Measurements from ENCODE around the gene PBX1. TPM values are rescaled to one million over a fixed set of nuclear protein-coding genes. Genes with fewer than 3 reads are reported as not detected.

The PBX1 gene
- total and polyA plus RNA-seq, 2 experiments from 2014 or later = 40.0 to 104 TPM

- Histone ChIP-seq H3K9me2 (ENCODE audit: insufficient read depth) (peaks cover 13% of the 10 kb centered on the region; the same call in 1 of the 2 replicates), H3K27ac (ENCODE audit: low read depth) (no peak overlapping the region), H4K20me1 (replicated peaks; ENCODE audit: insufficient read depth) (no peaks in the 10 kb centered on the region), H3K36me3 (ENCODE audit: insufficient read depth) (peaks cover under 1% of the 10 kb centered on the region; the same call in 1 of the 2 replicates), H3K27me3 (ENCODE audit: insufficient read depth) (no peaks in the 10 kb centered on the region), H3F3A (replicated peaks; ENCODE audit: low read depth) (no peaks in the 10 kb centered on the region), H2AFZ (no peak overlapping the region), H3K4me3 (no peak overlapping the region), H3K4me2 (no peak overlapping the region), H3K4me1 (ENCODE audit: insufficient read depth) (peaks cover 23% of the 10 kb centered on the region; the same call in 1 of the 2 replicates), H3K79me2 (replicated peaks; ENCODE audit: insufficient read depth) (no peaks in the 10 kb centered on the region)
- H3K4me1 Mint-ChIP-seq = peaks cover 29% of the 10 kb centered on the region
- no peak overlapping the region for H3K4me3 Mint-ChIP-seq
- no peaks in the 10 kb centered on the region for H3K9me3 Mint-ChIP-seq
- no peak overlapping the region for H3K27ac Mint-ChIP-seq
- H3K27me3 Mint-ChIP-seq (ENCODE audit: insufficient read depth, low read depth, poor library complexity) = peaks cover 10% of the 10 kb centered on the region
- peaks cover 12% of the 10 kb centered on the region for H3K36me3 Mint-ChIP-seq (ENCODE audit: low read depth)
- DNase-seq (ENCODE audit: low spot score) (no peak), ATAC-seq (no peak)
- TF ChIP-seq POLR2AphosphoS5 (IDR thresholded peaks at IDR 0.05; ENCODE audit: low read depth) (no peak), EZH2phosphoT487 (IDR thresholded peaks at IDR 0.05; ENCODE audit: unreplicated experiment) (no peak), STAT1 (IDR thresholded peaks at IDR 0.05; ENCODE audit: unreplicated experiment) (no peak), CTCF (conservative IDR thresholded peaks at IDR 0.05; ENCODE audit: low read depth in 2 of 2) (no peak), NANOG (IDR thresholded peaks at IDR 0.05; ENCODE audit: borderline replicate concordance) (no peak), ZNF462 (CRISPR knock-in tag; IDR thresholded peaks at IDR 0.05) (no peak), REST (IDR thresholded peaks at IDR 0.05; ENCODE audit: unreplicated experiment) (no peak), ETS1 (IDR thresholded peaks at IDR 0.05) (no peak), ZNF114 (CRISPR knock-in tag; IDR thresholded peaks at IDR 0.05) (no peak), JUNB (IDR thresholded peaks at IDR 0.05; ENCODE audit: unreplicated experiment) (no peak)
Measured at GRCh38 chr1:164853146-164853545, 294.2 kb downstream of the PBX1 start.

Measured in GM23338 (cell line).